Stimulated activated CD4-positive, alpha-beta T cell treated with anti-CD3 and anti-CD28 coated beads, TNF-alpha, amount 100 ng/mL, for 4 hours (primary cell): ENCODE results near the gene TMEM247.
"Not testable (repeated sequence)": the region's sequence is repeated elsewhere in the genome, so short reads cannot be mapped to it uniquely, and the experiment has no call there.

Experiments used
- DNase-seq, 3 experiments: peaks; one replicate each; pipeline ENCODE4 v3.0.0-alpha.2; 2020; ENCODE audit warnings: low read depth in 3 of 3

Gene TMEM247

GRCh38 chr2:46510598-46511177 is 31.3 kb downstream of the TMEM247 start:
- no peak for DNase-seq

- DNase-seq = no peak
Observed at GRCh38 chr2:46512185-46512584, 32.8 kb downstream of the TMEM247 start.

- no peak for DNase-seq
Observed at GRCh38 chr2:46514738-46515137, 35.4 kb downstream of the TMEM247 start.

- DNase-seq = no peak
Observed at GRCh38 chr2:46517485-46517884, 38.1 kb downstream of the TMEM247 start.

GRCh38 chr2:46518861-46519260 is 39.5 kb downstream of the TMEM247 start:
- DNase-seq = no peak

GRCh38 chr2:46519265-46519664 is 39.9 kb downstream of the TMEM247 start:
- DNase-seq = no peak

GRCh38 chr2:46520130-46520711 is 40.9 kb downstream of the TMEM247 start:
- no peak for DNase-seq

GRCh38 chr2:46521215-46521683 is 41.9 kb downstream of the TMEM247 start:
- no peak for DNase-seq

GRCh38 chr2:46522385-46522784 is 43.0 kb downstream of the TMEM247 start:
- DNase-seq = not testable (repeated sequence)

- DNase-seq = no peak
Observed at GRCh38 chr2:46525522-46526155, 46.3 kb downstream of the TMEM247 start.

- no peak for DNase-seq
Observed at GRCh38 chr2:46528880-46529279, 49.5 kb downstream of the TMEM247 start.

- no peak for DNase-seq
Observed at GRCh38 chr2:46530639-46531038, 51.3 kb downstream of the TMEM247 start.

GRCh38 chr2:46531863-46532262 is 52.5 kb downstream of the TMEM247 start:
- DNase-seq = no peak
